ENCODE results near the gene SGPP1.
"Not testable (repeated sequence)": the region's sequence is repeated elsewhere in the genome, so short reads cannot be mapped to it uniquely, and the experiment has no call there.

Gene SGPP1

GRCh38 chr14:63725786-63726460 lies 1.9 kb downstream of the SGPP1 start:
- no peak for DNase-seq

GRCh38 chr14:63717702-63718101 lies 10.2 kb downstream of the SGPP1 start:
- no peak for DNase-seq

GRCh38 chr14:63715360-63715759 lies 12.5 kb downstream of the SGPP1 start:
- DNase-seq = no peak

- no peak for DNase-seq
Measured at GRCh38 chr14:63713764-63714163, 14.1 kb downstream of the SGPP1 start.

GRCh38 chr14:63713058-63713457 lies 14.8 kb downstream of the SGPP1 start:
- DNase-seq = no peak

GRCh38 chr14:63712123-63712522 lies 15.7 kb downstream of the SGPP1 start:
- DNase-seq = no peak

GRCh38 chr14:63710497-63710896 lies 17.4 kb downstream of the SGPP1 start:
- no peak for DNase-seq

GRCh38 chr14:63709589-63709988 lies 18.3 kb downstream of the SGPP1 start:
- no peak for DNase-seq

- DNase-seq = no peak
Measured at GRCh38 chr14:63707216-63707615, 20.6 kb downstream of the SGPP1 start.

- DNase-seq = no peak
Measured at GRCh38 chr14:63705561-63706070, 22.2 kb downstream of the SGPP1 start.

- DNase-seq = not testable (repeated sequence)
Measured at GRCh38 chr14:63702530-63702929, 25.3 kb downstream of the SGPP1 start.

GRCh38 chr14:63701606-63702299 lies 26.1 kb downstream of the SGPP1 start:
- no peak for DNase-seq

GRCh38 chr14:63692310-63693020 lies 35.4 kb downstream of the SGPP1 start:
- no peak for DNase-seq

- no peak for DNase-seq
Measured at GRCh38 chr14:63689132-63689531, 38.7 kb downstream of the SGPP1 start.

GRCh38 chr14:63686926-63687325 lies 40.9 kb downstream of the SGPP1 start:
- no peak for DNase-seq

GRCh38 chr14:63685401-63685800 lies 42.5 kb downstream of the SGPP1 start:
- no peak for DNase-seq

GRCh38 chr14:63682727-63683593 lies 44.9 kb downstream of the SGPP1 start:
- no peak for DNase-seq

- no peak for DNase-seq
Measured at GRCh38 chr14:63678536-63678935, 49.3 kb downstream of the SGPP1 start.

GRCh38 chr14:63677891-63678379 lies 49.9 kb downstream of the SGPP1 start:
- DNase-seq = no peak

- DNase-seq = no peak
Measured at GRCh38 chr14:63676615-63677014, 51.2 kb downstream of the SGPP1 start.

- no peak for DNase-seq
Measured at GRCh38 chr14:63673886-63674497, 53.9 kb downstream of the SGPP1 start.

GRCh38 chr14:63673255-63673654 lies 54.6 kb downstream of the SGPP1 start:
- DNase-seq = no peak

All from activated naive CD4-positive, alpha-beta T cell treated with anti-CD3 and anti-CD28 coated beads, Interleukin-2, amount 50 U/mL, for 16 hours (primary cell).